NCI-H146 (cell line): ENCODE measurements around the gene CEBPZ.
"Not testable (repeated sequence)": the region's sequence is repeated elsewhere in the genome, so short reads cannot be mapped to it uniquely, and the experiment has no call there.

Experiments used
- DNase-seq: peaks from one replicate; lab custom pipeline; 2025; lab: John Stamatoyannopoulos, UW

CEBPZ gene

DNA sequence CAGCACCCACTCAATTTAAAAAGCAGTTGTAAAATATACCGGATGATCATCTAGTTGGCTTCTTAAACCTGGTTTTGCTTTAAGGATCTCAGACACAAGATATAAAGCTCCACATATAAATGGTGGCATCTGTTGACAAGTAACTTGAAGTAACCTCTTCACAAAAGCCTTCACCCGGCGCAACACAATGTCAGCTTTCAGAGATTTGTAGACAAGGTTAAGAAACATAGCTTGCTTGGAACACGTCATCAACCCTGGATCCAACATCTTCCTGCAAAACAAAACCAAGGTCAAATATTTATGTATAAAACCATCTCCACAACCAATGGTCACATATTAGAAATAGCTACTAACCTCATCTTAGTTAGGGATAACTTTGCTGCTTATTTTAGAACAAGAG lies 8.3 kb downstream of the CEBPZ start:
- no peak for DNase-seq

DNA sequence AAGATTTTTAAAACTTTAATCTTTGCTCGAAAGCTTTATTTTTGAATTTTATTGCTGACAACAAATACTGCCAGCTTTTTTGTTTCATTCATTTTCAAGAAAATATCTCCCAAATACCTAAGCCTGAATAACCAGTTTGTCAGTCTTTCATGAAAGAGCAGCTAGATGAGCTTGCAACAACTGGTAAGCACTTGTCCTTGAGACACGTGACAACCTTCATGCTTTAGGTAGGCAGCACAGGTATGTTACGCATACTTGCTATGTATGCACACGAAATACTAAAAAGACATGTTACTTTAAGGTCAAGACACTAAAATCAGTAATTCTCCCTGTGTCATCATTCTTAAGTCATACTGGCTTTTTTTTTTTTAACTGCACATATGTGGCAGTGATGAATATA lies 12.3 kb downstream of the CEBPZ start:
- no peak for DNase-seq

DNA sequence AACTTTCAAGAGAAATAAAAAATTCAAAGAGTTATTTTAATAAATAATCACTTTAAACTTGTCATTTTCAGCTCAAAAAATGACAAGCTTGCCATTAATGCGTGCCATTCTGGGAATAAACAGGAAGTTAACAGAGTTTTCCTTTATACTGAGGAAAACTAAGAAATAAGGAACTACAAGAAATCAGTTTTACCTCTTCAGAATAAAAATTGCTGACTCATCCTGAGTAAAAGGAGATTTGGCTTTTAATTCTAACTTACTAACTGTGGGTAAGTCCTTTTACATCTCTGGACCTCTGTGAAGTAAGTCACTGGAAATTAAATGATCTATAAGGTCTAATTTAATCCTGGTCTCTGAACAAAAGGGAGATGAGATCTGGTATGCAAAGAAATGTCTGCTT lies 16.1 kb downstream of the CEBPZ start:
- DNase-seq = no peak

DNA sequence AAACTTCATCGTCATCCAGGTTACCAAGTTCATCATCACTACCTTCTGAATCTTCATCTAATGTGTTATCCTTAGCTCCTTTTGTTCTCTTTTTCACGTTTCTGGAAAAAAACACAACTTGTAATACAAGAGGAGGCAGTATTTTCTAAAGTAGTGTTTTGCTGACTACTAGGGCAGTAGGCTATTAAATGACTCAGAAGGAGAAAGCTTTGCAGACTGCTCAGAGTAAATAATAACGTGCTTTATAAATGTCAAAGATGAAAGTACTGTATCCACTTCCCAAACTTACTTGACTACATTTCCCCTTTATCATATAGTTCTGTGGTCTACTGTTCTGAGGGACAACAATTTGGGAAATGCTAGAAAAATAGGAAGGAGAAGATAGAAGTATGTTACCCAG lies 19.5 kb downstream of the CEBPZ start:
- no peak for DNase-seq

DNA sequence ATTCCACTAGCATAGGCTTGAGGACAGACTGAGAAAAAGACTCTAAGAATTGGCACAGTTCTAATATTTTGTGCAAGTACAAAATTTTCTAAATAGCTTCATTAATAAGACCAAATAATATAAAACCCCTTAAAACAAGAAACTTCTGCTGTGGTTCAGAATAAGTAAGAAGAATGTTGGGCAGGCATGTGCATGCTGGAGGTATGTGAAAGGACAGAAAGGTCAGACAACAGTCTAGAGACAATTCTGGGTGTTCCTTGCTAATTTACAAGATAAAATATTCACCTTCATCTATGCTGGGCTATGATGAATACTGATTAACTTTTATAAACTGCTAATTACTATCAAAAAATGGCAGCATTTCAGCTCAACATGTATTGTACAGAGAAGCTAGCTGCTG lies 20.2 kb downstream of the CEBPZ start:
- no peak for DNase-seq

DNA sequence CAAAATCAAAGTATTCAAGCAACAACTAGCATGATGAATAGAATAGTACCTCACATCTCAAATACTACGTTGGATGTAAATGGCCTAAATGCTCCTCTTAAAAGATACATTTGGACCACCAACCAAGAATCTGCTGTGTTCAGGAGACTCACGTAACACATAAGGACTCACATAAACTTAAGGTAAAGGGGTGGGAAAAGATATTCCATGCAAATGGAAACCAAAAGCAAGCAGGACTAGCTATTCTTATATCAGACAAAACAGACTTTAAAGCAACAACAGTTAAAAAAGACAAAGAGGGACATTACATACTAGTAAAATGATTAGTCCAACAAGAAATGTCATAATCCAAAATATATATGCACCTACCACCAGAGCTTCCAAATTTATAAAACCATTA lies 24.6 kb downstream of the CEBPZ start:
- not testable (repeated sequence) for DNase-seq

DNA sequence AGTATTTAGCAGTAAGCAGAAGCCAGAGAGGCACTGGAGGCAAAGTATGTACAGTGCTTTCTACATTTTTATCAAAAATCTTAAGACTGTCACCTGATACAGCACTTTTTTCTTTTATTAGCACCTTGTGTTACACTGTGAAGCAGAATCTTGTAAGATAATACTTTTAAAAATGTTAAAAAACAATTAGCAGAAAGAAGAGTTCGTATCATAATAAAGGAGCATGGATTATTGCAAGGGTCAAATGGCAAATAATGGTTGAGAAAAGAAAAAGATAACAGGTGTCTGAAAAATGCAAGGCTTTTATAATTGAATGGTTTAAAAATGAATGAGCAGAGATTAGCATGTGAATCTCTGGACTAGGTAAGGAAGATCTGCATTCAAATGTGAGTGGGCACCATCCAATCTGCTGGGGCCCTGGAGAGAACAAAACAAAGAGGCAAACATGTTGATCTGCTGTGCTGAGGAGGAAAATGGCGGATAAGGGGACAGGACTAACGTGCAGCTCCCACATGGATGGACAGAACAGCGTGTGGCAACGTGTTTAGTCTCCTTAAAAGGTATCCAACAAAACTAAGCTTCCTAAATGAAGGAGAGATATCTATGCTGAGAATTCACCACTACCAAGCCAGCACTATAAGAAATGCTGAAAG lies 25.6 kb downstream of the CEBPZ start:
- no peak for DNase-seq

DNA sequence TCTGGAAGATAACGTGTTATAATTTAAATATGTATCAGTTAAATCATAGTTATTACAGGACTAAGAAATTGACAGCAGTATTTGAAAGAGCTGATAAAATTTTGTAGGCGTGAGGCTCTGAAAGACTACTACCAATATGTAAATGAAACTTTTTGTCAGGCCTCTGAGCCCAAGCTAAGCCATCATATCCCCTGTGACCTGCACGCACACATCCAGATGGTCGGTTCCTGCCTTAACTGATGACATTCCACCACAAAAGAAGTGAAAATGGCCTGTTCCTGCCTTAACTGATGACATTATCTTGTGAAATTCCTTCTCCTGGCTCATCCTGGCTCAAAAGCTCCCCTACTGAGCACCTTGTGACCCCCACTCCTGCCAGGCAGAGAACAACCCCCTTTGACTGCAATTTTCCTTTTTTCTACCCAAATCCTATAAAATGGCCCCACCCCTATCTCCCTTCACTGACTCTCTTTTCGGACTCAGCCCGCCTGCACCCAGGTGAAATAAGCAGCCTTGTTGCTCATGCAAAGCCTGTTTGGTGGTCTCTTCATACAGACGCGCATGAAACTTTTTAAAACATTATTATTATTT lies 26.2 kb downstream of the CEBPZ start:
- not testable (repeated sequence) for DNase-seq

DNA sequence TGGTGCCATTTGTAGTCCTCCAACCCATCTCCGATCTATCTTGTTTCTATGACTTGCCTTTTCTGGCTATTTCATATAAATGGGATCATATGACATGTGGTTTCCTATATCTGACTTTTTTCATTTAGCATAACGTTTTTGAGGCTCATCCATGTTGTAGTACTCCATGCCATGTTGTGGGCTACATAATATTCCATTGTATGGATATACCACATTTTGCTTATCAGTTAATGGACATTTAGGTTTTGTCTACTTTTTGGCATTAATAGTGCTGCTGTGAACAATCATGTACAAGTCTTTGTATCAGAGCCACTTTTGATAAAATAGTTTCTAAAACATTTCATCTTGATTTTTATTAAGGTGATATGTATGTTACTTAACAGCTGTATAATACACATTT lies 27.7 kb downstream of the CEBPZ start:
- no peak for DNase-seq

DNA sequence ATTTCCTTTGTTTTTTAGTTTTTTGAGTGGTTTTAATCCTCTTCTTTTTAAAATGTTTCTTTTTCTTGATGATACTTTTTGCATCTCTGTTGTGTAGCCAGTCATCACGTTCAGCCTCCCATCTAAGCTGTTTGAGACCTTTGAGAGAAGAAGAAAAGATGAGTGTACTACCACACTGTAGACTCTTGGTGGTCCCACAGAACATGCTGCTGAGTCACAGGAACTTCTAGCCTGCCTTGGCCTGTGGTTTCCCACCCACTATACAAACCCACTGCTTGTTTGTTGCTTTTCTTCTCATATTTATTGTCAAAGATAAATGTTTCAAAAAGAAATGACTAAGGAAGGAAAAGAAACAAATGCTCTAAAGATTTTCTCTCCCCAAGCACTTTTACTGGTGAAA lies 29.6 kb downstream of the CEBPZ start:
- no peak for DNase-seq

DNA sequence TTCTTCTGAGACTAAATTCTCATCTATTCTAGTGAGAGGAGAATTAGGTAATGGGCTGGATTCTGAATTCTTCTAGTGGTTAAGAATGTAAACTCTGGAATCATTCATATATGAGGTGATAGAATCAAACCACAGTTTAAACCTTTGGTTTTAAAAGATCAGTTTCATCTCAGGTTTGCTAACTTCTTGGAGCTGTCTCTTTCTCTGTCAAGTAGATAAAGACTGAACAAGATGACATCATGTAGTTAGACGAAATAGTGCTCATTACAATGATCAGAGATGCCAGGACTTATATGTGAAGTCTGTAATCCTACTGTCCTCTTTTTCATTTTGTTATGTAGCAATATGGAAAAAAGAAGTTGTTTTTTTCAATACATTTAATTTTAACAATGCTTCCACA lies 30.2 kb downstream of the CEBPZ start:
- DNase-seq = no peak

DNA sequence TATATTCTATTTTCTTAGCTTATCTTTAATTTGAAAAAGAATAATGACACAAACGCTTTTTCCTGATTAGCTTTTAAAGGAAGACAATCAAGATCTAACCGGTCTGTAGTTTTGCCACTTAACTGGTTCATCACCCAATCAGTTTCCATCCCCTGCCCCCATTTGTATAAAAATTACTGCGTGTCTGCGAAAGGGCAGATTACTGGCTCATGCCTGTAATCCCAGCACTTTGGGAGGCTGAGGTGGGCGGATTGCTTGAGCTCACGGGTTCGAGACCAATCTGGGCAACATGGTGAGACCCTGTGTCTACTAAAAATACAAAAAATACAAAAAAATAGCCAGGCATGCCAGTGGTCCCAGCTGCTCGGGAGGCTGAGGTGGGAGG lies 32.7 kb downstream of the CEBPZ start:
- DNase-seq = no peak

DNA sequence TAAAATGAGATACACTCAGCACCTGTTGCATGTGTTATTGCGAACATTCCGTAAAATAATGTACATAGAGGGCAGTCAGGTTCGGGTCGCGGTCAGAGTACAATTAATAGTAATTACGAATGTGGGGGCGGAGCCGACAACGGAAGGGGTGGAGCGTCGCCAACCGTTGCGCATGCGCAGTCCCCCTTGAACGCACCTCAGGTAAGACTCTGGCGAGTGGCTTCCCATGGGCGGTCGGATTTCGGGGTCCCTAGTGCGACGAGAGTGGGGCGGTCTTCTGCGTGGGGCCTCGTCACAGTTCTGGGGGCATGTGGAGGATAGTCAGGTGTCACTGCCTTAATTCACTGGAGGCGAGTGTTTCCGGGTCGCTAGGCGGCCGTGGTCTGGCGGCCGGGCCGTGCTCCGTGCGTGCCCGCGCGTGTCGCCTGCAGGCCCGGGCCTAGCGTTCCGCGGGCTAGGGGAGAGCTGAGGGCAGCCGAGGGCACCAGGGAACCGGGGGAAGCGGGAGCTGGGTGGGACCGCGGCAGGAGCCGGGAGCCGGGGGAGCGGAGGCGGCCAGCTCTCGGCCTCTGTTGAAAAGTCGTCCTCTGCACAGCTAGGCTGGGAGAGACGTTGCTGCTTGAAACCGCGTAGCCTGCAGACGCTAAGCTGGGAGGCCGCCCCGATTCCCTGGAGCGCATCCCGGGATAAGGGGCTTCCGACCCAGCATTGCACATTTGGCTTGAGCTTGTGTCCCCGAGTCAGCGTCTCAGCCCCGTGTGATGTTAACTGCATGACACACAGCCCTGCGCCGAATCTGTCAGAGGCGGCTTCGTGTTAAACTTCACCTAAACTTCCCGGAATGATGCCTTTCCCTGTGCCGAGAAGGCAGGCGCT lies 34.8 kb downstream of the CEBPZ start, which contains the start of gene CEBPZOS:
Gene CEBPZOS, plus strand, starts transcription at position 177 of the 876 bp plus-strand sequence. CDS start 3,209 bp downstream, outside the sequence.
- peak; percentile 81 for DNase-seq

DNA sequence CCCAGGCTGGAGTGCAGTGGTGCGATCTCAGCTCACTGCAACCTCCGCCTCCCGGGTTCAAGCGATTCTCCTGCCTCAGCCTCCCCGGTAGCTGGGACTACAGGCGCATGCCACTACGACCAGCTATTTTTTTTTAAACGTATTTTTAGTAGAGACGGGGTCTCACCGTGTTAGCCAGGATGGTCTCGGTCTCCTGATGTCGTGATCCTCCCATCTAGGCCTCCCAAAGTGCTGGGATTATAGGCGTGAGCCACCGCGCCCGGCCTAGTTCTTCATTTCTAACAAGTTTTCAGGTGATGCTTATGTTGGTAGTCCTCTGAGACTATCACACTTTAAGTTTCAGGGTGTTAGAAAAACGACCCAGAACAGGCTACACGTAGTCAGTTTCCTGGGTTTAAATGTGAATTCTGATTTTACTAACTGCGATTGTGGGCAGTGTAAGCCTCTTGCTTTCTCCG lies 35.5 kb downstream of the CEBPZ start:
- not testable (repeated sequence) for DNase-seq

DNA sequence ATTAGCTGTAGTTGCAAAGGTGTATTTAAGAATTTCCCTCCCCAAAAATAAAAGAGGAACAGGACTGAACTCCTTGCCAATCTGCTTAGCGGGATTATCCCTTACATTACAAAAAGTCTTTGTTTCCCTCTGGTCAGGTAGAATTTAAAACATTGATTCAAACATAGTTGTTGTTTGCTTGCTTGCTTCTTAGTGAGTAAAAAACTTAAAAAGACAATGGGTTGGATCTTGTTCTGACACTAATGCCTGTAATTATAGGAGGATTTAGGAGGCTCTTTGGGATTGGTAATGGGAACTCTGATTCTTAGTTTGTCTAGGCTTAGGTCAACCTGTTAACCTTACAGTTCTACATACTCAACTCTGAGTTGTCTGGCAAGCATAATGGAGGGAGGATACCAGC lies 38.8 kb downstream of the CEBPZ start:
- no peak for DNase-seq

DNA sequence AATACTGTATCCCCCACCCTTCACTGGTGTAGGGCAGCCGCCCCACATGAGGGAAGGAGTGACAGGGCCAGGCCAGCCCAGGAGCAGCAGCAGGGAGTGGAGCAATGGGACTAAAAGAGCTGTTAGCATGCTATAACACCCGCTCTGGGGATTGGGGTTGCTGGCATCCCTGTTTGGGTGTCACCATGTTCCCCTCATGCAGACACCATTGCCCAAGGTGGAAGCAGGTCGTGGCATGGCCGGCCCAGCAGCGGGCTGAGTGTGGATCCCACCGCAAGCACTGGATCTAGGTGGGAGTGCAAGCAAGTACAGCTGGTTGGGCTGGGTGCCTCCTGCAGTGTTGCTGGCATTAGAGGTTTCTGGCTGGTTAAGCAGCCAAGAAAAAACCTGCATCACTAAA lies 39.6 kb downstream of the CEBPZ start:
- DNase-seq = no peak

DNA sequence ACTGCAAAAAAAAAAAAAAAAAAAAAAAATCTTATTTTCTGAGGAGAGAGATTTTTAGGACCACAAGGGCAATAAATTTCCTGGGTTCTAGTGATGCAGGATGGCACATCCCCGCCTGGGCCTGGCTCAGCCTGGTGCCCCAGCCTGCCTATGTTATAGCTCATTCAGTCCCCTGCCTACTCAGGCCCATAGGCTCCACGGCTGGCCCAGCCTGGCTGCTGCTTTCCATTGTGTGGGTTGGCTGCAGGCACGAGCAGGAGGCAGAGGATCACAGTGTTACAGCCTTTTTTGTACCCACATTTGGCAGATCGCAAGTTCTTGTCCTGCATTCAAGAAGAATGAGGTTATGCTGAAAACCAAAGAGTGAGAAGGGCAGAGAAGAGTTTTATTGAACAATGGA lies 40.1 kb downstream of the CEBPZ start:
- DNase-seq = no peak

DNA sequence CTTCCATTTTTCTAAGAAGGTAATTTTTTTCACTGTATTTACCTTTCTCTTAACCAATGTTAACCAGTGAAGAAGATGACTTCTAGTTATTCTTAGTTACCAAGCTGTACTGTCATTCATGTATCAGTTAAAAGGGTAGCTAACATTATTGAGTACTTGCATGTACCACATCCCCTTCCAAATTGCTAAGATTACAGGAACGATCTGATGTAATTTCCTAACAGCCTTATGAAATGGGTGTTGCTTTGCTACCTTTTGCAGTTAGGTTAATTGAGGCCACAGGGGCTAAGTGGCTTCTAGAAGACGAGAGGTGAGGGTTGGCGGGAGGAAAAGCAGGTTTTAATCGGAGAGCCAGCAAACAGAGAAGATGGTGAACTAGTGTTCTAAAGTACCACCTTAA lies 41.1 kb downstream of the CEBPZ start:
- no peak for DNase-seq

DNA sequence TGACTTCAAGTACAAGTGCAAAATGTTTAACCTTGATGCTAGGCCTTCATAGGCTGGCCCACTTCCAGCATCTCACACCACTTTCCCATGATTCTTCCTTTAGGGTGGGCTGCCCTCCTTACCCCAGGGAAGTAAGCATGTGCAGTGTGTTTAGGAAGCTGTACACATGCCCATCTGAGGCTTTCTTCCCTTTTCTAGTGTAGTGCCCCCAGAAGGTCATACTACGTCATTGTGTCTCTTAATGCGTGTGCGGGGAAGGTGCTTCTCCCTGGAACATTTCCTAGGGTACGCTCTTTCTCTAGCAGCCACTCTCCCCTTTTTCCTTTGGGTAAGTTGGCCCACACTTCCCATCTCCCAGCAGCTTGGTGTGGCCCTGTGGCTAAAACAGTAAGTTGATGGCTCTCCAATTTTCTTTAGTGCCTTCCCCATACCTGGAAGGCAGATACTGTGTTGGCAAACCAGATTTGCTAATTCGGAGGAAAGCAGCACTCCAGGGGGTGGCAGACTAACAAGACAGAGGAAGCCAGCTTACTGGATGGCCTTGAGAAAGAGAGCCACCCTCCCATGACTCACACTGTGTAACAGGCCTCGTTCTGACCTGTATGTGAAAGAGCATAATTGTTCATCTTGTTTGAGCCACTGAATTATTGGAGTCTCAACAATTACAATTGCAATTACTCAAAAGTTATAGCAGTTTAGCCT lies 41.8 kb downstream of the CEBPZ start:
- peak; percentile 70 for DNase-seq

DNA sequence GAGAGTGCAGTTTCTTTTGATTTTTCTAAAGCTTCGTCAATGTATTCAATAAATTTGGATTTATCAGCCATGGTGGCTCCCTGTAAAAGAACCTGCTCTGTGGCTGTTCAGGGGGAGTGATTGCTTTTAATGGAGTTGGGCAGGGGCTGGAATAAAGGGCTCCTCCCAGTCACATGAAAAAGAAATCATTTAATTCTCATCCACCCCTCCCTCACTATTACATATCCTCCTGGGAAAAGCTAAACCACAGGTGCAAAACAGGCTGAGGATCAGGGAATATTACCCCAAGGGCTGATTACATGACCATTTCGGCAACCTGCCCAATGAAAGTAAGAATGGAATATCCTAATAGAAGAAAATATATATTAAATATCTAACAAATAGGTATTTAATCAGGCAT lies 42.8 kb downstream of the CEBPZ start, which contains the start of gene SULT6B1:
Gene SULT6B1, minus strand, starts transcription at position 101 of the 400 bp plus-strand sequence. Its CDS starts 30 bp downstream, at position 71.
- DNase-seq = no peak

DNA sequence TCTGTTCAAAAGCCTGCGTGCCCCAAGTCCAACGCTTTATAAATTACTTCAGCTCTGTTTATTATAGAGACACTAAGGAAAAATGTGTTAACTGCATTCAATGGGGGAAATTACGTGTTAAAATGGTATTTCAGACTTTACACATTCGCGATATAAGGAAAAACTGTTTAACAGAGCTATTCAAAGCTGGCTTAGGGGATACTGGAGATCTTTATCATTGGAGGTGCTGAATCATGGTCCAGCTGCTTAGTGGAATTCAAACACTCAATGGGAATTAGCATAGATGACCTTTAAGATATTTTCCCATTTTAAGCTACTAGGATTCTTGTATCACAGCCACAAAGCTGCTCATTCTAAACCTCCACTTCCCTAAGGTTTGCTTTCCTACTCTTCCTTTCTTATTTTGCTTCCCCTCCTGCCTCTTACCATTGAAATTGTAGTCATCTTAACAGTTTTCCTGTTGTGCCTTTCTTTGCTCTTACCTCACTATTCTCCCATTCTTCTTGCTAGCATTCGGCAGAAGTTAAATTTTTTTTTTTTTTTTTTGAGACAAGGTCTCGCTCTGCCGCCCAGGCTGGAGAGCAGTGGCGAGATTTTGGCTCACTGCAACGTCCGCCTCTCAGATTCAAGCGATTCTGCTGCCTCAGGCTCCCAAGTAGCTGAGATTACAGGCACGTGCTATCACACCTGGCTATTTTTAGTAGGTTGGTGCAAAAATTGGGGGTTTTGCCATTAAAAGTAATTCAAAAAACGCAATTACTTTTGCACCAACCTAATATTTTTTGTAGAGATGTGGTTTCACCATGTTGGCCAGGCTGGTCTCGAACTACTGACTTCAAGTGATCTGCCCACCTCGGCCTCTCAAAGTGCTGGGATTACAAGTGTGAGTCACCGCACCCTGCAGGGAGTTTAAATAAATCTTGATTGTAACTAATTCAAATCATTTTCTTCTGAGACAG lies 49.4 kb downstream of the CEBPZ start:
- no peak for DNase-seq
